ENCODE results near the gene PSMA7.

GRCh38 chr20:62111148-62111547 is 32.0 kb downstream of the PSMA7 start:
- no peak for TF ChIP-seq CTCF (optimal IDR thresholded peaks at IDR 0.05 in 1 of 3, IDR thresholded peaks at IDR 0.05 in 1 of 3, conservative IDR thresholded peaks at IDR 0.05 in 1 of 3; ENCODE audit: extremely low read depth in 1 of 3, insufficient read depth in 2 of 3, low read length in 3 of 3)
- TF ChIP-seq EZH2 (IDR thresholded peaks at IDR 0.05; ENCODE audit: low read length): no peak

Measured in keratinocyte (primary cell).